GM12891 (cell line): ENCODE data around the gene HS6ST3.

ENCODE experiments used
- POLR2A ChIP-seq: IDR thresholded peaks from 2 replicates; pipeline ENCODE4 v1.6.1; 2011; ENCODE audit warnings: low read depth, low read length, control low read depth
- POLR2AphosphoS5 ChIP-seq: IDR thresholded peaks from 2 replicates; pipeline ENCODE4 v1.6.1; 2011; ENCODE audit warnings: low read depth, low read length, control low read depth

- no peak for TF ChIP-seq POLR2A
- no peak for TF ChIP-seq POLR2AphosphoS5
These were observed 13.9 kb upstream of the HS6ST3 start for GRCh38 chr13:96075953-96076543.
